NT2/D1 (cell line): Measurements from ENCODE around the gene CACNG4.

Experiments
- SUZ12 ChIP-seq: IDR thresholded peaks from 2 replicates; pipeline ENCODE4 v1.6.1; 2011; ENCODE audit not compliant: insufficient read length, insufficient read depth; ENCODE audit errors: extremely low read depth
- ZNF274 ChIP-seq: IDR thresholded peaks from 2 replicates; pipeline ENCODE4 v1.6.1; 2011; ENCODE audit warnings: mild to moderate bottlenecking, low read depth, low read length

- TF ChIP-seq ZNF274 (no peak), SUZ12 (no peak)
Observed at GRCh38 chr17:66944351-66945146, 20.0 kb upstream of the CACNG4 start.
